ENCODE measurements around the gene DOLPP1. TPM values are rescaled to one million over a fixed set of nuclear protein-coding genes. Genes with fewer than 3 reads are reported as not detected.
"Not testable (repeated sequence)": the region's sequence is repeated elsewhere in the genome, so short reads cannot be mapped to it uniquely, and the experiment has no call there.

DOLPP1 gene
- total RNA-seq, 1 donor from 2014 or later, result 10.4 TPM

DNA sequence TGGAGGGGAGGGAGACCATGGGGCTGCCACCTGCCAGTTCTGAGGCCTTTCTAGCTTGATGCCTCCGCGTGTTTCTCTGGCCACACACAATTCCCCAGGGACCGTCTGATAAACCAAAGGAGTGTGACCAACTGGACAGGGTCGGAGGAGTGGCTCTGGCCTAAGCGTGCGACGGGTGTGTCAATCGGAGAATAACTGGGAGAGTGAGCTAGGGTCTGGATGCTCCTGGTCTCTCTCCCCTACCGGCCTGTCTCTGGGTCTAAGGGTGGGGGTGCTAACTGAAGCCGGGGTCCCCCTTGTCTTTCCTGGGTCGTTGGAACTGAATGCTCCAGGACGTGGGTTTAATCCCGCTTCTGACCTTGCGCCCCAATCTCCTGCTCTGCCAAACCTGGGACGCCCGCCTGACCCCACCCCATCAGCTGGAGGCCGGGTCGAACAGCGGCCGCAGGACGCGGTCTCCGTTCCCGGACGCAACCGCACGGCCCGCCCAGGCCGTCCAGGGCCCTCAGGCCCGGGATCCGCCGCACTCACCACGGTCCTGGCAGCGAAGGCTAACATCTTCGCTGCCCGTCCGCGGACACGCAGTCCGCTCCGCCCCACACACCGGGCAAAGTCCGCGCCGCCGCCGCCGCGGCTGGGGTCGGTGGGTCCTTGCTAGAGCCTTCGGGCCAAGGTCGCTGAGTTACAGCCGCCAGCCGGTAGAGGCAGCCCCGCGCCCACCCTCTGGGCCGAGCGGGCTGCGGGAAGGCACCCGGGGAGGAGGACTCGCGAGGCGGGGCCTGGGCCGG, 29.2 kb downstream of the DOLPP1 start:
- DNase-seq (ENCODE audit: low read depth, low spot score), result no peak

DNA sequence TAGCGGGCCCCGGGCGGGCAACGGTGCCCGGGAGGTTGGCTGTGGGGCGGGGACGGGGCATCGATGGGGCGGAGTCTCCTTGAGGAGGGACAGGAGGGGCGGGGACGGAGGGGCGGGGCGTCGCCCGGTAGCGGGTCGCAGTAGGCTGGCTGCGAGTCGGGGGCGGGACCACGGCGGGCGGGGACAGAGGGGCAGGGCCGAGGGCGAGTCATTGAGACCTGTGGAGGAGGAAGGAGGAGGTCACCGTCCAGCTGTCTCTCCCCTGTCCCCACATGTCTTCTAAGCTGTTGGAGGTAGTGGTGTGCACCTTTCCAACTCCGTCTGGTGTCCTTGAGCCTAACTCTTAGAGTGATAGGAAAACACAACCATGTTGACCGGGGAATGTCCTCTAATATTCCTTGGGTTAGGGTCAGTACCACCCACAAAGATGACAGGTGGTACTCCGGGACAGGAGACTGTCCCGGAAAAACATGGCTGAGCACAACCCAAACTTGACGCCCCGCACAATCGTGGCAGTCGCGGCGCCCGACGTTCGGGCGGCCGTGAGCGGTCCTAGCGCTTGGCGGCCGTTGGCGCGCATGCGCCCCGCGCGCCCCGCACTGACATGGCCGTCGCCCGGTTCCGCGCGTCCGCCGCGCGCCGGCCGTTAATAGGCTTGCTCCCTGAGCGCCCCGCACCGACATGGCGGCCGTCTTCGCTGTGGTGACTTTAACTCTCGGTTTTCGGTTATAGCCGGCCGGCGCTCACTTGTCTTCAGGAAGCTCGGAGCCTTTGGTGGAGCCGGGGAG, 30.0 kb downstream of the DOLPP1 start, which contains the start of the genes CRAT and PTPA:
Gene CRAT, minus strand, starts transcription at position 54 of the 788 bp plus-strand sequence. CDS start 284 bp downstream, outside the sequence.
Gene PTPA, plus strand, starts transcription at position 676 of the 788 bp plus-strand sequence. CDS start 186 bp downstream, outside the sequence.
- DNase-seq (ENCODE audit: low read depth, low spot score), result peak; percentile 83

DNA sequence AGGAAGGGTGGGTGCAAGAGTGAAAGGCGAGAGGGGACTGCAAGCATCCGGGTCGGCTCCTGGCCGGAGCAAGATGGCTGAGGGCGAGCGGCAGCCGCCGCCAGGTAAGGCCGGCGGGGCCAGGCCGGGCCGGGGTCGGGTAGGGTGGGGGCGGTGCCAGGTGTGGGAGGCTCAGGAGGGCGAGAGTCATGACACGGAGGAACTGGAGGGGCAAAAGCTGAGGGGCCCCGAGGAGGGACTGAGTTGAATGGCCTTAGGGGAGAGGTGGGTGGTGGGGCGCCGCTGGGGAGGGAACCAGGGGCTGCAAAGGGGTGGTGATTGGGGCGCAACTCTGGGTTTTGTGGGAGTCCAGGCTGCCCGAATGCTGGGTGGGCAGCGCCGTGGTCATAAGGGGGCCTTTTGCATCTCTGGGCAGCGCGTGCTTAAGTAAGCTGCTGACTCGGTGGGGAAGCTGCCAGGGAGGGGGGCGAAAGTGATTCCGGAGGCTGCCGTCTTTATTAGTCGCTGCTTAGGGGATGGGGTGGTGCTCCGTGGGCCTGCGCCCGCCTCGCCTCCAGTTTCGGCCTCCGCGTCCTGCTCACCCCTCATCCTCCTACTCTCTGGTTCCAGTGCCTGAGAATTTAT, 30.7 kb downstream of the DOLPP1 start:
- DNase-seq (ENCODE audit: low read depth, low spot score), result no peak

DNA sequence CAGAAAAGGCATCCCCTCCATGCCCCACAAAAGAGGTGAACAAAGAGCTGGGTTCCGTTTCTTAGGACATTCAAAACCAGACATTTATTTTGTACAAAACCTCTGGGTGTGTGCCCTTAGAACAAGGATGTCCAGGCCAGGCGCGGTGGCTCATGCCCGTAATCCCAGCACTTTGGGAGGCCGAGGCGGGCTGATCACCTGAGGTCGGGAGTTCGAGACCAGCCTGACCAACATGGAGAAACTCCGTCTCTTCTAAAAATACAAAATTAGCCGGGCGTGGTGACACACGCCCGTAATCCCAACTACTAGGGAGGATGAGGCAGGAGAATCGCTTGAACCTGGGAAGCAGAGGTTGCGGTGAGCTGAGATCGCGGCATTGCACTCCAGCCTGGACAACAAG, 31.6 kb downstream of the DOLPP1 start:
- DNase-seq (ENCODE audit: low read depth, low spot score), result not testable (repeated sequence)

DNA sequence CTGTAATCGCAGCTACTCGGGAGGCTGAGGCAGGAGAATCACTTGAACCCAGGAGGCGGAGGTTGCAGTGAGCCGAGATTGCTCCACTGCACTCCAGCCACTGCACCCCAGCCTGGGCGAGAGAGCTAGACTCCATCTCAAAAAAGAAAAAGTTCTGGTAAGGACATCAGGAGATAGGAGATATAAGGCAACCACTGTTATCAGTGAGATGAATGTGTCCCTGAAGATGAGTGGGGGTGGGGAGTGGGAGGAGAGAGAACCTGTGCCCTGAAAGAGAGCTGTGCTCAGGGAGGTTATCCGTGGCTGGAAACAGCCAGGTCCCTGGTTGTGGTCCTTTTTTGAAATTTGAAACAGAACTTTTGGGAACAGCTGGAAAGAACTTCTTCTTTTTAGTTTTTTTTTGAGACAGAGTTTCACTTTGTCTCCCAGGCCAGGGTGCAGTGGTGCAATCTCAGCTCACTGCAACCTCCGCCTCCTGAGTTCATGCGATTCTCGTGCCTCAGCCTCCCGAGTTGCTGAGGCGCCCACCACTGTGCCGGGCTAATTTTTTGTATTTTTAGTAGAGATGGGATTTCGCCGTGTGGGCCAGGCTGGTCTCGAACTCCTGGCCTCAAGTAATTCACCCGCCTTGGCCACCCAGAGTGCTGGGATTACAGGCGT, 32.9 kb downstream of the DOLPP1 start:
- no peak for DNase-seq (ENCODE audit: low read depth, low spot score)

DNA sequence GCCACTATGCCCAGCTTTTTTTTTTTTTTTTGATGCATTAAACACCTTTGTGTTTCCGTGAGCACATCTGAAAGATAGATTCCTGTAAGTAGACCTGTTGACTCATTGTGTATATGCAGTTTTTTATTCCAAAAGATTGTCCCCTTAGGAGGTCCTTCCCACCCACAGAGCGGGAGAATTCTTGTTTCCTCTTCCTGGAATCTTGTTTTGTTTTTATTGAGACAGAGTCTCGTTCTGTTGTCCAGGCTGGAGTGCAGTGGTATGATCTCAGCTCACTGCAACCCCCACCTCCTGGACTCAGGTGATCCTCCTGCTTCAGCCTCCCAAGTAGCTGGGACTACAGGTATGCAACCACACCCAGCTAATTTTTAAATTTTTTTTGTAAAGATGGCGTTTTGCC, 37.9 kb downstream of the DOLPP1 start:
- DNase-seq (ENCODE audit: low read depth, low spot score), result no peak

DNA sequence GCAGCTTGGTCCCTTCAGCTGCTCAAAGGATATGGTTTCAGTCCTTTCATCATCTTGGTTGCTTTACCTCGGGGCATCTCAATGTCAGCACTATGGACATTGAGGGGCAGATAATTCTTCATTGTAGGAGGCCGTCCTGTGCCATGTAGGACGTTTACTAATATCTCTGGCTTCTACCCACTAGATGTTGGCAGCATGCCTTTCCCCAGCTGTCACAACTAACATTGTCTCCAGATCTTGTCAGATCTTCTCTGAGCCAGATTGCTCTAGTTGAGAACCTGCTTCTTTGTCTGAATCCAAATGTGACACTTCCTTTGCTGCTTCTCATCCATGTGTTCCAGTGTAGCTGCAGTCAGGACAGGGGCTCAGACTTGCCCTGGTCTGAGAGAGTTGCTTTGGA, 40.6 kb downstream of the DOLPP1 start:
- DNase-seq (ENCODE audit: low read depth, low spot score), result no peak

DNA sequence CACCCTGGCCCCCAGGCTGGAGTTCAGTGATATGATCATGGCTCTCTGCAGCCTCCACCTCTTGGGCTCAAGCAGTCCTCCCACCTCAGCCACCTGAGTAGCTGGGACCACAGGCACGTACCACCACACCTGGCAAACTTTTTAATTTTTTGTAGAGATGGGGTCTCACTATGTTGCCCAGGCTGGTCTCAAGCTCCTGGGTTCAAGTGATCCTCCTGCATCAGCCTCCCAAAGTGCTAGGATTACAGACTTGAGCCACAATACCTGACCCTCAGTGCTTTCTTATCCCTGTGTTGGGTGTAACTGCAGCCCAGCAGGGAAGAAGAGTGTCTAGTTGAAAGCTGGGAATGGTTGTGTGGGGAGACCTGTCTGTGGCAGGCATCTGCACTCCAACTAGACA, 41.2 kb downstream of the DOLPP1 start:
- DNase-seq (ENCODE audit: low read depth, low spot score), result no peak

DNA sequence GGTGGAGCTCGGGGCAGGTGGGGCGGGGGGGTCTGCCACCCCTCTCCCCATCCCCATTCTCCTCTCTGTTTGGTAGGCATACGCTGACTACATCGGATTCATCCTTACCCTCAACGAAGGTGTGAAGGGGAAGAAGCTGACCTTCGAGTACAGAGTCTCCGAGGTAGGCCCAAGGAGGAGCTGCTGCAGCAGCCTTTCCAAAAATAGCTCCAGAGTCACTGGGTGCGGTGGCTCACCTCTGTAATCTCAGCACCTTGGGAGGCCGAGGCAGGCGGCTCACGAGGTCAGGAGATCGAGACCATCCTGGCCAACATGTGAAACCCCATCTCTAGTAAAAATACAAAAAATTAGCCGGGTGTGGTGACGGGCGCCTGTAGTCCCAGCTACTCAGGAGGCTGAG, 42.1 kb downstream of the DOLPP1 start:
- not testable (repeated sequence) for DNase-seq (ENCODE audit: low read depth, low spot score)

DNA sequence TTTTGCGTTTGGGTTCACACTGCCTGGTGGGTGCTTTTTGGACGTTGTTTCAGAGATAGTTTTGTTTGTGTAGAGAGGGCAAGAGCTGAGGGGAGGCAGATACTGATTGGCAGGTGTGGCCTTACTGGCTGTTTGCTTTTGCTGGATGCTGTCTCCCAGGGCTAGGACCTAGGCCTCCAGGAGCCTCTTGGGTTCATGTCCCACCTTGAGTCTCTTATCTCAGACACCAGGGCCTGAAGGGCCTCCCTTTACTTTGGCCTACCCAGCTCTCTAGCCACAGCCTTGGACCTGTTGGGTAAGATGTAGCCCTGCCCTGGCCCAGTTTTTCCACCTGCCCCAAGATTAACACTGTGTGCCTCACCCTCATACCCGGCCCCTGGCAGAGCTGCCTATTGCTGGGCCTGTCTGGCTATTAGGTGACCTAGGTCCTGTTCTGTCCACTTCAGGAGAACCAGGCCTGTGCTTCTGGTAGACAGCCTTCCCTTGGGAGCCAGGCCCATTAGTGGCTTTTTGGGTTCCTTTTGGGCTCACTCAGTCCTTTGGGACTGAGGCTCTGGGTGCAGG, 43.7 kb downstream of the DOLPP1 start:
- DNase-seq (ENCODE audit: low read depth, low spot score), result no peak

DNA sequence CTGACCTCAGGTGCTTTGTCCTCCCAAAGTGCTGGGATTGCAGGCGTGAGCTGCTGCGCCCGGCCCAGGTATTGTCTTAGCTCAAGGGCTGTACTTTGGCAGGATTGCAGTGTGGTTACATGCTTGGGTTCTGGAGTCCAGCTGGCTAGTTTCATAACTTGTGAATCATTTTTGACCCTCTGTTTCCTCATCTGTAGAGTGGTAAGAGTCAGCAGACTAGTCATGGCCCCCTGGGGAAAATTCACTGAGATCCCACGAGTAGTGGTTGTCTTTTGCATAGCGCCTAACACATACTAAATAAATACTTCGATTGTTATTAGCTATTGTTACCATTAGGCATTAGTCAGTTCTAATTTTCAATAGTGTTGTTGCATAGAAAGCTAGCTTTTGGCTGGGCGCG, 44.6 kb downstream of the DOLPP1 start:
- DNase-seq (ENCODE audit: low read depth, low spot score), result no peak

DNA sequence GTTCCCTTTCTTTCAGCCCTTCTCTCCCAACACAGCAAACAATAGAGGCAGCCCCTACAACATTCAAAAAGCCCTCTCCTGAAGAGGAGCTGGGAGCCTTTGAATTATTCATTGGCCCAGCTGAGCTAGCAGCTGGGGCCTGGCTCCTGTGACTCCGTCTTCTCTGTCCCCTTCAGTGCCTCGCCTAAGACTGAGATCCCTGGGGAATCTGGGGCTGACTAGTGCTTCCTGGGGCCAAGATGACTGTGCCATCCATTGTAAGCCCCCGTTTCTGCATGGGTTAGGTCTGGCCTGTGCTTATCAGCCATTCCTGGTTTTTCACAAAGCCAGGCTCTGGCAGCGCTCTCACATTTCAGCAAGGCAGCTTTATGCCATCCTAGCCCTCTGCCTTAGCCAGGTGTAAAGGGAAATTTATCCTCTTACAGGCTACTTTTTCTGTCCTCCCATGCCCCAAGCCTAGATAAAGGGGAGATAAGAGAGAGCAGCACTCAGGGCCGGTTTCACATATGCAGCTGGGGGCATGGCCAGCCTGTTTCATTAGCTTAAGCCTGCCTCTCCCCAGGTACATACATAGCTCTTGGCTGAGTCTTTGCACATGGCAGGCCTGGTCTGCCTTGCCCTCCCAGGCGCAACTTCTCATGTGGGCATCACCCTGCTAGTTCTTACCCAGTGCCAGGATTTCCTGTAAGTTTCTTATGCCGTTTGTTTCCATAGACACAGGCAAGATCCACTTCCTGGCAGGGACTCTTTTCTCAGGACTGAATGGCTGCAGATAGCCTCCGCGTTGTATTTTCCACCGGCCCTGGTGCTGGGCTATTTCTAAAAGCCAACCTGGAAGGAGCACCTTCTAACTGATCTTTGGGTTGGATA, 46.1 kb downstream of the DOLPP1 start:
- DNase-seq (ENCODE audit: low read depth, low spot score), result no peak

DNA sequence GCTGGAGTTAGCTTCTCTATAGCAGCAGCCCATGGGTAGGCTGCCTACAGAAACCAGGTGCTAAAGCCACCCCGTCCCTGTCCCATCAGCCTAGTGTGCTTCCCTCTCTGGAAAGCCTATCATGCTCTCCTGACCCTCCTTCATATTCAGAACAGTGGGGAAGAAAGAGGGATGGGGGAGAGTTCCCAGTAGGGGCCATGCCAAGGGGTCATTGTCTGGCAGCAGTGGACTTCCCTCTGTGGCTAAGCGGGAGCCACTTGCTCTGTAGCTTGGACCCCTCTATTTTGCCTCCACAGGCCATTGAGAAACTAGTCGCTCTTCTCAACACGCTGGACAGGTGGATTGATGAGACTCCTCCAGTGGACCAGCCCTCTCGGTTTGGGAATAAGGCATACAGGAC, 47.8 kb downstream of the DOLPP1 start:
- DNase-seq (ENCODE audit: low read depth, low spot score), result no peak

DNA sequence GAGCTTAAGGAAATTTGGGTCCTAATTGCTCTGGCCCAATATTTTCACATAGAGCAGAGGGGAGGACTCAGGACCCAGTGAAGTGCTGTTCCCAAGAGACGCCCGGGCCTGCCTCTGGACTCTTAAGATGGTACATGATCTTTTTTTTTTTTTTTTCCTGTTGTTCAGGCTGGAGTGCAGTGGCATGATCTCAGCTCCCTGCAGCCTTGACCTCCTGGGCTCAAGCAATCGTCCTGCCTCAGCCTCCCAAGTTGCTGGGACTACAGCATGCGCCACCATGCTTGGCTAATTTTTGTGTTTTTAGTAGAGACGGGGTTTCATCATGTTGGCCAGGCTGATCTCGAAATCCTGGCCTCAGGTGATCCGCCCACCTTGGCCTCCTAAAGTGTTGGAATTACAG, 49.4 kb downstream of the DOLPP1 start:
- not testable (repeated sequence) for DNase-seq (ENCODE audit: low read depth, low spot score)

DNA sequence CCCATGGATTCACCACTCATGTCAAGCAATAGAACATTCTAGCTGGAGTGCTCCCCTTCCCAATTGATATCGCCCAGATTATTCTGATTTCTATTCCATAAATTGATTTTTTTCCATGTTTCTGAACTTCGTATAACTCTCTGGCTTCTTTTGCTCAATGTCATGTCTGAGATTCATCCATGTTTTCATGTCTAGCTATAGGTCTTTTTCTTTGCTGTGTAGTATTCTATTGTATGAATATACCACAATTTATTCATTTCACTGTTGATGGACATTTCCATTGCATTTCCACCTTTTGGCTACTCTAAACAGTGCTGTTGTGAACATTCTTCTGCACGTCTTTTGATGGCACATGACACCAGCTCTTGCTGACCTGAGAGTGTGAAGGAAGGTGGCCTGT, 49.9 kb downstream of the DOLPP1 start:
- no peak for DNase-seq (ENCODE audit: low read depth, low spot score)

DNA sequence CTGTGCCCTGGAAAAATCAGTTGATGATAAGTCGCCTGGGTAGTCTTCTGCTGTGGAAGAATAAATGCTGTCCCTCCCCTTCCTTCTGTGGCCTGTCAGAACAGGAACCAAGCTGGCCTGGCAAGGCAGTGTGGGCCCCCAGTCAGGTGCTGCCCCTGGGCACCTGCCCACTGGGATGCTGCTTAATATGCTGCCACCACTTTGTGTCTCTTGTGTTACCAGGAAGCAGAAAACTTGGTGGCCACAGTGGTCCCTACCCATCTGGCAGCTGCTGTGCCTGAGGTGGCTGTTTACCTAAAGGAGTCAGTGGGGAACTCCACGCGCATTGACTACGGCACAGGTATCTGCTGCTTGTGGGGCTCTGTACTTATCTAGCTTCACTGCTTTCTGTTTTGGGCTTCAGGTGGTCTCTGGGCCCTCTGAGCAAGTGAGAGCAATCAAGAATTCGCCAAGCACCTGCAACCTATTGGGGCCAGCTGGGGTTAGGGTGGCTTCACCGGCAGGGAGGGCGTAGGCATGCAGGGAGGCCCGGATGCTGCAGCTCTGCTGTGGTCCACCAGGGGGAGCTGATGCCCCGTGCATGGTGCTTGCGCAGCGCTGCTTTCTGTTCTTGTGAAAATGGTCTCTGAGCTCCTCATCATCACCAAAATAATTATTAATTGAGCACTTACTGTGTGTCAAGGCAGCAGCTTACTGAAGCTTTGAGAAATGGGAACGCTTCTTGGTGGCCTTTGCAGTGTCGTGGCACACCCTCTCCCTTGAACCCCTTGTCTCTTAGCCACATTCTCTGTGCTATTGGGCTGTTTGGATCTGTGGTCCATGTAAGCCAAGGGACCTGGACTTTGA, 50.6 kb downstream of the DOLPP1 start:
- DNase-seq (ENCODE audit: low read depth, low spot score), result no peak

DNA sequence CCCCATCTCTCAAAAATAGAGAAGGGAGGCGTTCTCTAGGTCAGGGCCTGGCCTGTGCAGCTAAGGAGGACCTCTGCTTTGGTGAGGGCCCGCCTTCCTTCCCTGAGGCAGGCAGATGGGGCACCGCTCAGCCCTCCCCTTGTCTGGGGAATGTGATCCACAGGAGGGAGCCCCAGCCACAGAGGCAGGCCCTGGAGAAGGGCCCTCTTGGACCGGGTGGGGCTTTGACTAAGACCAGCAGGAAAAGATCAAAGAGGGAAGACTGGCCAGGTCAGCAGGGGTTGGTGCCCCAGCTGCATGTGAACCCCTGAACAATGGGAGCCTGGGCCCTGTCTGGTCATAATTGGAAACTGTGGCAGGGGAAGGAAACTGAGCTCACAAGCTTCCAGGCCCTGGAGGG, 52.2 kb downstream of the DOLPP1 start:
- no peak for DNase-seq (ENCODE audit: low read depth, low spot score)

DNA sequence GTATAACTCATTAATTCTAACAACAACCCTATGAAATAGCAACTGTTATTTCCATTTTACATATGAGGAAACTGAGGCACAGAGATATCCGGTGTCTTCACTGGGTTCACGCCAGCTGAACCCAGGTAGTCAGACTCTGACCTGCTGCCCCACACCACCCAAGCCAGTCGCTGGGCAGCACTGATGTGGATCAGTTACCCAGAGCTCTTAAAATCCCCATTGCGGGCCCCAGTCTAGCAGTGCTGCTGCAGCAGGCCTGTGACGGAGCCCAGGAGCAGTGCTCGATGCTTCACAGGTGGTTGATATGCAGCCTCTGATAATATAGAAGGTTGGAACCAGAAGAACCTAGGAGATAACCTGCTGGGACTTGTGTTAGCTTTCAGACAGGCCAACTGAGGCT, 54.6 kb downstream of the DOLPP1 start:
- no peak for DNase-seq (ENCODE audit: low read depth, low spot score)

DNA sequence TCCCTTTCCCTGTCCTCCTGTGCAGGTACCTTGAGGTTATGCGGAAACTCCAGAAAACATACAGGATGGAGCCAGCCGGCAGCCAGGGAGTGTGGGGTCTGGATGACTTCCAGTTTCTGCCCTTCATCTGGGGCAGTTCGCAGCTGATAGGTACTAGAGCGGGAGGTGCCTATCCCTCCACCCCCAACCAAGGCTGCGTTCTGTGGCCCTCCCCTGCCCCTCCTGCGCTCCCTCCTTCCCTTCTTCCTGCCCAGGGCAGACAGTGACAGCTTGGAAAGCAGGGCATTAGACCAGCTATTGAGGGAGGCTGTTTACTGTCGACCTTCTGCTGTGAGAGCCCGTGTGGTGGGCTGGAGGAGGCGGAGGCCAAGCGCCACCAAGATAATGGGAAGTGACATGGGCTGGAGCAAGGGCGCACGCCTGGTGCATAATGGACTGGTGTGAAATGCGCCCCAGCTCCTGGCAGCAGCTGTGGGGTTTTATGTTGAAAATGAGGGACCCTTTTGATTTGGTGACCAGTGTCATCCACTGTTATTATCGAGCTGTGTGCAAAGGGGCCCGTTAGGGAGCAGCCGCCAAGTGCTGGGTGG, 55.6 kb downstream of the DOLPP1 start:
- DNase-seq (ENCODE audit: low read depth, low spot score), result no peak

Data from pulmonary artery endothelial cell (primary cell).